Spinal cord (tissue), 10 donors: ENCODE data around the gene EMILIN2. TPM values are rescaled to one million over a fixed set of nuclear protein-coding genes. Genes with fewer than 3 reads are reported as not detected.

ENCODE experiments used
- DNase-seq, 6 donors: peaks; one replicate each; pipeline versions ENCODE4 v3.0.0 to v3.0.0-alpha.2; 2013 to 2015; ENCODE audit warnings: low spot score in 6 of 6, low read depth in 4 of 6
- H3K27ac ChIP-seq: one replicate; pipeline ENCODE4 v1.5.1; 2013; ENCODE audit warnings: low read depth, low read length, control low read depth
- H3K27me3 ChIP-seq: one replicate; pipeline ENCODE4 v1.6.1; 2013; ENCODE audit warnings: low read length; ENCODE audit not compliant: control insufficient read depth, insufficient read depth
- H3K36me3 ChIP-seq: one replicate; pipeline ENCODE4 v1.6.1; 2013; ENCODE audit warnings: low read length; ENCODE audit not compliant: control insufficient read depth, insufficient read depth
- H3K4me1 ChIP-seq: one replicate; pipeline ENCODE4 v1.6.1; 2013; ENCODE audit warnings: low read length; ENCODE audit not compliant: control insufficient read depth, insufficient read depth
- H3K4me3 ChIP-seq: one replicate; pipeline ENCODE4 v1.5.1; 2013; ENCODE audit warnings: low read depth, low read length, control low read depth
- H3K9me3 ChIP-seq: one replicate; pipeline ENCODE4 v1.6.1; 2013; ENCODE audit warnings: low read length; ENCODE audit not compliant: control insufficient read depth, insufficient read depth
- WGBS: methylation state at CpG from one replicate; pipeline ENCODE4 v1.1.5; 2013; ENCODE audit warnings: missing lambda C conversion rate; ENCODE audit not compliant: insufficient coverage; 5-methylcytosine and 5-hydroxymethylcytosine counted together
- polyA plus RNA-seq, 2 donors: library from polyadenylated mRNA; unstranded; fragments of 120-200 nt; gene quantifications; one replicate each; pipeline ENCODE4 v1.2.1, GENCODE V29; 2013; ENCODE audit not compliant: insufficient read length in 2 of 2
- total RNA-seq, 2 donors: library from RNA; depleted of rRNA in 1 of 2; stranded (reverse); fragments of 120-200 nt in 1 of 2; fragments of >200 nt in 1 of 2; gene quantifications; one replicate each; pipeline versions ENCODE4 v1.2.3 to v1.2.4, GENCODE V29; 2013 to 2014
- donor health status: healthy.

Gene EMILIN2
- total and polyA plus RNA-seq, 4 donors = 5.6 to 20.1 (median 12.0) TPM

GRCh38 chr18:2932247-2933181 is 85.7 kb downstream of the EMILIN2 start:
- no peaks in the 10 kb centered on the region for H3K27me3 ChIP-seq
- DNase-seq = peak in 5 of 6 donors; percentile 51 to 94 (median 65)
- 42% methylated on average over 7 of the region's 10 CpGs for WGBS
- no peak overlapping the region for H3K4me3 ChIP-seq
- peaks cover 34% of the 10 kb centered on the region for H3K36me3 ChIP-seq
- no peak overlapping the region for H3K27ac ChIP-seq
- no peaks in the 10 kb centered on the region for H3K4me1 ChIP-seq
- no peaks in the 10 kb centered on the region for H3K9me3 ChIP-seq

GRCh38 chr18:2933995-2934394 is 87.2 kb downstream of the EMILIN2 start:
- no peak overlapping the region for H3K27ac ChIP-seq
- H3K9me3 ChIP-seq = no peaks in the 10 kb centered on the region
- no peaks in the 10 kb centered on the region for H3K27me3 ChIP-seq
- no CpG with 5 or more reads among the region's 3 CpGs for WGBS
- peaks cover 34% of the 10 kb centered on the region for H3K36me3 ChIP-seq
- DNase-seq = no peak
- H3K4me1 ChIP-seq = no peaks in the 10 kb centered on the region
- H3K4me3 ChIP-seq = no peak overlapping the region

GRCh38 chr18:2935438-2936192 is 88.8 kb downstream of the EMILIN2 start:
- no peak for DNase-seq
- H3K36me3 ChIP-seq = peaks cover 34% of the 10 kb centered on the region
- H3K27me3 ChIP-seq = no peaks in the 10 kb centered on the region
- H3K27ac ChIP-seq = no peak overlapping the region
- no peaks in the 10 kb centered on the region for H3K4me1 ChIP-seq
- H3K4me3 ChIP-seq = no peak overlapping the region
- no CpG with 5 or more reads among the region's 3 CpGs for WGBS
- no peaks in the 10 kb centered on the region for H3K9me3 ChIP-seq

GRCh38 chr18:2939317-2939716 is 92.5 kb downstream of the EMILIN2 start:
- H3K9me3 ChIP-seq = no peaks in the 10 kb centered on the region
- H3K27ac ChIP-seq = no peak overlapping the region
- H3K4me3 ChIP-seq = no peak overlapping the region
- DNase-seq = no peak
- no peaks in the 10 kb centered on the region for H3K27me3 ChIP-seq
- H3K4me1 ChIP-seq = no peaks in the 10 kb centered on the region
- peaks cover 19% of the 10 kb centered on the region for H3K36me3 ChIP-seq
- 94% methylated on average over 5 of the region's 7 CpGs for WGBS

GRCh38 chr18:2948038-2948437 is 101.2 kb downstream of the EMILIN2 start:
- no peak overlapping the region for H3K4me3 ChIP-seq
- H3K9me3 ChIP-seq = no peaks in the 10 kb centered on the region
- 14% methylated on average over 1 of the region's 3 CpGs for WGBS
- no peak overlapping the region for H3K27ac ChIP-seq
- no peaks in the 10 kb centered on the region for H3K27me3 ChIP-seq
- peak in 3 of 6 donors; percentile 20 to 86 (median 56) for DNase-seq
- no peaks in the 10 kb centered on the region for H3K4me1 ChIP-seq
- H3K36me3 ChIP-seq = peaks cover 10% of the 10 kb centered on the region

GRCh38 chr18:2952605-2953004 is 105.8 kb downstream of the EMILIN2 start:
- no peak overlapping the region for H3K4me3 ChIP-seq
- no peaks in the 10 kb centered on the region for H3K9me3 ChIP-seq
- H3K27me3 ChIP-seq = no peaks in the 10 kb centered on the region
- H3K27ac ChIP-seq = no peak overlapping the region
- no peaks in the 10 kb centered on the region for H3K4me1 ChIP-seq
- DNase-seq = no peak
- whole genome bisulfite sequencing = no CpG with 5 or more reads among the region's 2 CpGs
- H3K36me3 ChIP-seq = peaks cover 14% of the 10 kb centered on the region

- H3K4me1 ChIP-seq = no peaks in the 10 kb centered on the region
- no peaks in the 10 kb centered on the region for H3K9me3 ChIP-seq
- H3K27ac ChIP-seq = no peak overlapping the region
- H3K36me3 ChIP-seq = peaks cover 14% of the 10 kb centered on the region
- H3K27me3 ChIP-seq = no peaks in the 10 kb centered on the region
- WGBS = no CpG with 5 or more reads among the region's 6 CpGs
- no peak overlapping the region for H3K4me3 ChIP-seq
- DNase-seq = no peak
These were observed 107.3 kb downstream of the EMILIN2 start for GRCh38 chr18:2953935-2954653.

GRCh38 chr18:2954869-2955645 is 108.3 kb downstream of the EMILIN2 start:
- no peak overlapping the region for H3K4me3 ChIP-seq
- H3K4me1 ChIP-seq = no peaks in the 10 kb centered on the region
- H3K27me3 ChIP-seq = no peaks in the 10 kb centered on the region
- DNase-seq = no peak
- WGBS = 94% methylated on average over 12 of the region's 12 CpGs
- H3K9me3 ChIP-seq = no peaks in the 10 kb centered on the region
- peaks cover 13% of the 10 kb centered on the region for H3K36me3 ChIP-seq
- H3K27ac ChIP-seq = no peak overlapping the region

- H3K27me3 ChIP-seq = no peaks in the 10 kb centered on the region
- H3K4me3 ChIP-seq = no peak overlapping the region
- H3K4me1 ChIP-seq = no peaks in the 10 kb centered on the region
- H3K36me3 ChIP-seq = peaks cover 7% of the 10 kb centered on the region
- no peak for DNase-seq
- no peak overlapping the region for H3K27ac ChIP-seq
- H3K9me3 ChIP-seq = no peaks in the 10 kb centered on the region
- WGBS = 86% methylated on average over 2 of the region's 7 CpGs
These were observed 109.2 kb downstream of the EMILIN2 start for GRCh38 chr18:2956056-2956455.
